ENCODE measurements around the gene ARL4C. TPM values are rescaled to one million over a fixed set of nuclear protein-coding genes. Genes with fewer than 3 reads are reported as not detected.

Gene ARL4C
- total RNA-seq, 2 experiments from 2014 or later = 44.4 to 44.7 TPM

DNA sequence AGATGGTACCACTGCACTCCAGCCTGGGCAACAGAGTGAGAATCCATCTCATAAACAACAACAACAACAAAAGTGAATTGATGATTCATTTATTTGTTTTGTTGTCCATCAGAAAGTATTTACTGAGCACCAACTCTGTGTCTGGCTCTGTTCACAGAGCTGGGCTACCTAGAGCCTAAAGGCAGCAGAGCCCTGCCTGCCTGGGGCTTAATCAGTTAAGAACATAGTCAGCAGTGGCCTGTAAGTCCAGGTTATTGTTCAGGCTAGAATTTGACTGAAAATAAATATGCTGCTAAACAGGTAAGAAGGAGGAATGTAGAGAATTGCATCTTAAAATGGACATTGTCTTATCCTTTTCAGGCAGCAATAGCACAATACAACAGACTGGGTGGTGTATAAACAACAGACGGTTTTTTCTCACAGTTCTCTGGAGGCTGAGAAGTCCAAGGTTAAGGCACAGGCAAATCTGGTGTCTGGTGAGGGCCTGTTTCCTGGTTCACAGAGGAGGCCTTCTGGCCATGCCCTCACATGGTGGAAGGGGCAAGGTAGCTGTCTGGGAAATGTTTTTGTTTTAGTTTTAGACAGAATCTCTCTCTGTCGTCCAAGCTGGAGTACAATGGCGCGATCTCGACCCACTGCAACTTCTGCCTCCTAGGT is 22.2 kb upstream of the ARL4C start:
- intact Hi-C loops (cut with micrococcal nuclease) = no loop called here
- ChIA-PET POLR2A (no interaction called here), CTCF (interaction anchor here (1.2 kb wide), 1 partner anchor 26 kb away, joined by 3 read pairs; no protein-coding TSS in a partner anchor)
- H3K36me3 Mint-ChIP-seq = no peaks in the 10 kb centered on the region
- no peak overlapping the region for H3K27ac Mint-ChIP-seq
- no peaks in the 10 kb centered on the region for H3K4me1 Mint-ChIP-seq (ENCODE audit: low read depth)
- H3K4me3 Mint-ChIP-seq = no peak overlapping the region
- H3K27me3 Mint-ChIP-seq = no peaks in the 10 kb centered on the region
- DNase-seq = no peak
- peaks cover 2% of the 10 kb centered on the region for H3K9me3 Mint-ChIP-seq

DNA sequence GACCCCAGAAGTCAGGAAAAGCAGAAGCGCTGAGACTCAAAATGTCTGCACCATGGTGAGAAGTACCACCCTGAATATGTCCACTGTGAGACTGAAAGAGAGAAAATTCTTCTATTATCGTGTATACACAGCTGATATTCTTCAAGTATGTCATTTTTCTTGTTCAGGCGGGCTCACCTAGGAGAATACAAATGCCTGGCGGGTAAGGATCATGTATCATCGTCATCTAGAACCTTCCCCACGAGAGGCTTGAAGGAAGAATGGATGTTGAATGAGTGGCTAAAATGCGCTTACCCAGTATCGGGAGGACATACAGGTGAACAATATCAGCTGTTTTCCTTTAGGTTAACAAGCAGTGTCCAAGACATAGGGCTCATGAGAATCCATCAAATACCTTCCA is 21.1 kb upstream of the ARL4C start:
- Mint-ChIP-seq H3K36me3 (no peaks in the 10 kb centered on the region), H3K4me3 (no peak overlapping the region), H3K4me1 (ENCODE audit: low read depth) (no peaks in the 10 kb centered on the region), H3K27me3 (no peaks in the 10 kb centered on the region), H3K27ac (no peak overlapping the region), H3K9me3 (no peaks in the 10 kb centered on the region)
- ChIA-PET POLR2A (interaction anchor here (0.6 kb wide), 1 partner anchor 781 kb away, joined by 3 read pairs; no protein-coding TSS in a partner anchor), CTCF (interaction anchor here (1.2 kb wide), 1 partner anchor 27 kb away, joined by 3 read pairs; no protein-coding TSS in a partner anchor)
- no peak for DNase-seq
- intact Hi-C loops (cut with micrococcal nuclease) = no loop called here

DNA sequence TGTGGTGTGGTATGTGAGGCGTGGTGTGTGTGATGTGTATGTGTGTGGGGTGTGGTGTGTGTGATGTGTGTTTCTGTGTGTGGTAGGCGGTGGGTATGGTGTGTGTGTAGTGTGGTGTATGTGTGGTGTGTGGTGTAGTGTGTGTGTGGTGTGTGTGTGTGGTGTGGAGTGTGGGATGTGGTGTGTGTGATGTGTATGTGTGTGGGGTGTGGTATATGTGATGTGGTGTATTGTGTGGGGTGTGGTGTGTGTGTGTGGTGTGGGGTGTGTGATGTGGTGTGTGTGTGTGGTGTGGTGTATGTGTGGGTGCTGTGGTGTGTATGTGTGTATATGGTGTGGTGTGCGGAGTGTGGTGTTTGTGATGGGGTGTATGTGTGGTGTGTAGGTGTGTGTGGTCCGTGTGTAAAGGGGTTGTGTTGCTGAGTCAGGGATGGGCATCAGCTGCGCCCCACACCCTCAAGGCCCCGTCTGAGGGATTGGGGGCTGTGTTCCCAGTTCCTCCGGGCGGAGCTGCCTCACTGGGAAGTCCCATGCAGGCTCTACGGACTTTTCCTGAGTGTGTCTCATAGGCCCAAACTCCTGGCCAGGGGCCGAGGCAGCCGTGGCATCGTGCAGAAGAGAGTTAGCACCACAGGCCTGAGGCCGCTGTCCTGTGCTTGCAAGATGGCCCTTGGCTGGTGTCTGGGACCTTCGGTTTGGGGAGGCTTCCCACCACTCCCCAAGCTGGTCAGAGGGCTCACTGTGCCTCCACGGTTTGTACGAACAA is 18.2 kb upstream of the ARL4C start:
- intact Hi-C loops (cut with micrococcal nuclease) = no loop called here
- ChIA-PET POLR2A (no interaction called here), CTCF (no interaction called here)
- Mint-ChIP-seq H3K27me3 (no peaks in the 10 kb centered on the region), H3K4me1 (ENCODE audit: low read depth) (peaks cover 3% of the 10 kb centered on the region), H3K36me3 (no peaks in the 10 kb centered on the region), H3K9me3 (no peaks in the 10 kb centered on the region), H3K27ac (no peak overlapping the region), H3K4me3 (no peak overlapping the region)
- DNase-seq = no peak

DNA sequence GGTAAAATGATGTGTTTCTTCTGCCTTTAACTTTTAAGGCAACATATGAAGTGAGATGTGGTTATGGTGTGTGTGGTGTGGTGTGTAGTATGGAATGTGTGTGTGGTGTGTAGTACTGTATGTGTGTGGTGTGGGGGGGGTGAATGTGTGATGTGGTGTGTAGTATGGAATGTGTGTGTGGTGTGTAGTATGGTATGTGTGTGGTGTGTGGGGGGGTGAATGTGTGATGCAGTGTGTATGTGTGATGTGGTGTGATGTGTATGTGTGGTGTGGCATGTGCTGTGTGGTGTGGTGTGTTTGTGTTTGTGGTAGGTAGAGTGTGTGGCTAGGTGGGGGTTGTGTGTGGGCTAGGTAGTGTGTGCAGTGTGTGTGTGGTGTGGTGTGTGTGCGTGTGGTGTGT is 17.2 kb upstream of the ARL4C start:
- peaks cover 3% of the 10 kb centered on the region for H3K4me1 Mint-ChIP-seq (ENCODE audit: low read depth)
- no peaks in the 10 kb centered on the region for H3K36me3 Mint-ChIP-seq
- no peak for DNase-seq
- H3K27ac Mint-ChIP-seq = no peak overlapping the region
- H3K4me3 Mint-ChIP-seq = no peak overlapping the region
- intact Hi-C loops (cut with micrococcal nuclease) = no loop called here
- ChIA-PET CTCF (no interaction called here), POLR2A (no interaction called here)
- H3K9me3 Mint-ChIP-seq = no peaks in the 10 kb centered on the region
- no peaks in the 10 kb centered on the region for H3K27me3 Mint-ChIP-seq

DNA sequence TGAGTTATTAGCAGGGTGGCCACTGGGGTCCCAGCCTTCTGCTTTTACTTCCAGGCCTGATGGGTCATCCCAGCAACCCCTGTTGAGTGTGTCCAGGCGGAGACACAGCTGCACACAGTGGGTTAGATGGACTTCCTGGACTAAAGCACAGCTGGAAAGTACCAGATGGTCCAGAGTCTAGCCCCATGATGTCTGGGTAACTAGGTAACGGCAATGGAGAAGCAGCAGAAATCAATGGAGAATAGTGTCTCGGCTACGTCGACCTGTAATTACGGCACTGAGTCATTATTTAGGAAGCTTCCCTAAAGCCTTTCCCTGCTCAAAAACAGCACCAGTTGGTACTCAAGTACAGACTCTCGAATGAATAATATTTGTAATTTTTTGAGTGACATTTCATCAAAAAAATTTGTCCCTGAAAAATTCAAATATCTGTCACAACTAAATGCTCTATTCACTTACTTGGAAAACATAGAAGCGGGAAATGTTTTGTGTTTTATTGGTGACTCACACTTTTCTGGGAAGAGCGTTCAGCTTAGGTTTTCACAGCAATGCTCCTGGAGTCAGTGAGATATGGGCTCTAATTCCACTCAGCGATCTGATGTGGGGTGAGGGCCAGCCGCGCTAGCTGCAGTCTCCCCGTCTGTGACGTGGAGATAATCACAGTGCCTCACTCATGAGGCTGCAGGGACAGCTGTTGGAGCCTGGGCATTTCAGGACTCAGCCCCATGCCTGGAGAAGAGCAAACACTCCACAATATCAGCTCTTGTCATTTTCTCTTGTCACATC is 16.2 kb upstream of the ARL4C start:
- Mint-ChIP-seq H3K4me1 (ENCODE audit: low read depth) (peaks cover 3% of the 10 kb centered on the region), H3K27ac (no peak overlapping the region), H3K36me3 (no peaks in the 10 kb centered on the region), H3K27me3 (no peaks in the 10 kb centered on the region), H3K9me3 (no peaks in the 10 kb centered on the region), H3K4me3 (no peak overlapping the region)
- DNase-seq = no peak
- ChIA-PET POLR2A (no interaction called here), CTCF (interaction anchor here (1.0 kb wide), 1 partner anchor 377 kb away, joined by 4 read pairs; no protein-coding TSS in a partner anchor)
- intact Hi-C loops (cut with micrococcal nuclease) = no loop called here

DNA sequence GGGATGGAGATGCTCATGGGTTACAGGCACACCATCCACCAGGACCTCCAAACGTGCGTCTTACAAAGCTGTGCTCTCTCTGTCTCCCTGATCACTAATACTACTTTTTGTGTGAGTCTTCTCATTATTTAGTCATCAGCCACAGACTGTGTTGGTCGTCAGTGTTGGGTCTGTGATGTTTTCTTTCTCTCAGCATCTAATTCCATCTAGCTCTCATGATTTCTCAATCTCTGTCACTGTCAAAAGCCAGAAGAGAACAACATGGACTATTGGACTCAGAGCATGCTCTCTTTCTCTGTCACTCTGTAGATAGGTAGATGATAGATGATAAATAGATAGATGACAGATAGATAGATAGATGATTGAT is 6.0 kb upstream of the ARL4C start:
- DNase-seq = no peak
- no peak overlapping the region for H3K4me3 Mint-ChIP-seq
- no peak overlapping the region for H3K27ac Mint-ChIP-seq
- H3K4me1 Mint-ChIP-seq (ENCODE audit: low read depth) = peaks cover 23% of the 10 kb centered on the region
- POLR2A ChIA-PET = no interaction called here
- no peaks in the 10 kb centered on the region for H3K27me3 Mint-ChIP-seq
- CTCF ChIA-PET = interaction anchor here (0.9 to 4.2 kb wide), 6 partner anchors 42 to 513 kb away, joined by 3 to 89 read pairs (median 13); no protein-coding TSS in a partner anchor
- H3K9me3 Mint-ChIP-seq = no peaks in the 10 kb centered on the region
- intact Hi-C loops (cut with micrococcal nuclease) = no loop called here
- no peaks in the 10 kb centered on the region for H3K36me3 Mint-ChIP-seq

DNA sequence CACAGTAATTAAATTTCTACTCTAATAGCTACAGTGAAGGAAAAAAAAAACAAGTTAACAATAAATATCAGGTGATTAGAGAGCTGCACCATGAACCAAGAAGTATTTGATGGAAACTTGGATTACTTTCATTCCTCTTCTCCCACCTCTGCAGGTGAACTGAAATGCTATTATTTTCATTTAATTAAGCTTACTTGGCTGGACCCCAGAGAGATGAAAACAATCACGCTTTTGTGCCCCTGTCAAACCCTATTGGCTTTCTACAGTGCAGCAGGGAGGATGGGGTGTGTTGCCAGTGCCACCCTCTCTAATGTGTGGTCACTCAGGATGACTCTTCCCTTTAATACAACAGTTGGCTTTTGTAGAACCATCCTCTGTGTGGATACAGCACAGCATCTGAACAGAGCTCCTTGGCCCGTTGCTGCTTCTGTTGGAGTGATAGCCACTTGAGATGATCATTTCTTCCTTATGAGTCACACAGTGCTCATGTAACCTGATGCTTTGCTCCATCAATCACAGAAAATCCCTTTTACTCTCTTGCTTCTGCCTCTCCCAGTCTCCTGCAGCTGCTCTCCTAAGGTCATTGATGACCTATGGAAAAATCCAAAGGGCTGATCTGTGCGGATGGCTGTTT is 5.5 kb upstream of the ARL4C start:
- DNase-seq = no peak
- ChIA-PET POLR2A (no interaction called here), CTCF (interaction anchor here (0.9 to 4.2 kb wide), 8 partner anchors 43 to 527 kb away, joined by 3 to 89 read pairs (median 8); no protein-coding TSS in a partner anchor)
- Mint-ChIP-seq H3K4me3 (no peak overlapping the region), H3K4me1 (ENCODE audit: low read depth) (peaks cover 26% of the 10 kb centered on the region), H3K27ac (no peak overlapping the region), H3K36me3 (no peaks in the 10 kb centered on the region), H3K27me3 (no peaks in the 10 kb centered on the region), H3K9me3 (no peaks in the 10 kb centered on the region)
- intact Hi-C loops (cut with micrococcal nuclease) = no loop called here

DNA sequence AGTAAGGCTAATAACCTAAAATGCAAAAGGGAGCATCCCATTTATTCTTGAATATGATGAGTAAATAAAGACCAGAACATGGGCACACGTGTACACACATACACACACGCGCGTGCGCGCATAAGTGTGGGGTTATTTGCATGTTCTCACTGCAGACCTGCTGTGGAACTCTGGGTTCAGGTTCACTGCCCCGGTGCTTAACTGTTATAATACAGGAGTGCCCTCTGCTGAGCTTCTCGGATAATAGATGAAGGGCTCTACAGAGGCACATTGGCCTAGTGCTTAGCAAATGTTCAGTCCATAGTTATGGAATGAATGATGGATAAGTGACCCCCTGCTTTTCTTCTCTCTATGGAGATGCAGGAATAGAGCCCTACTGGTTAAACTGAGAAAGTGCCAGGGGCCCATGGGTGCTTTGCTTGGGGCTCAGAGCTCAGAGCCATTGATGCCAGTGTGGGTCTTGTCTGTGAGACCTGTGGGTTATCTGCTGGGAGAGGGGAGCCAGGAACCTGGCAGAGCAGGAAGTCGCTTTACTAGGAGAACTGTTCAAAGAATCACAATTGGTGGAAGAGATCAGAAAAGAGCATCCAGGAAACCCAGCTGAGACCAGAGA is 3.6 kb upstream of the ARL4C start:
- H3K27me3 Mint-ChIP-seq = no peaks in the 10 kb centered on the region
- no peaks in the 10 kb centered on the region for H3K9me3 Mint-ChIP-seq
- intact Hi-C loops (cut with micrococcal nuclease) = loop anchor here (1.0 to 2.0 kb wide), 4 partner anchors 44 to 524 kb away; no protein-coding TSS in a partner anchor
- POLR2A ChIA-PET = interaction anchor here (0.9 kb wide), 1 partner anchor 211 kb away, joined by 3 read pairs; no protein-coding TSS in a partner anchor
- H3K4me3 Mint-ChIP-seq = no peak overlapping the region
- H3K4me1 Mint-ChIP-seq (ENCODE audit: low read depth) = peaks cover 26% of the 10 kb centered on the region
- peak; percentile 84 for DNase-seq
- CTCF ChIA-PET = interaction anchor here (0.6 to 4.2 kb wide), 30 partner anchors 9 to 592 kb away, joined by 3 to 89 read pairs (median 4); no protein-coding TSS in a partner anchor
- peak overlapping the region; percentile 15 for H3K27ac Mint-ChIP-seq
- H3K36me3 Mint-ChIP-seq = peaks cover 9% of the 10 kb centered on the region

DNA sequence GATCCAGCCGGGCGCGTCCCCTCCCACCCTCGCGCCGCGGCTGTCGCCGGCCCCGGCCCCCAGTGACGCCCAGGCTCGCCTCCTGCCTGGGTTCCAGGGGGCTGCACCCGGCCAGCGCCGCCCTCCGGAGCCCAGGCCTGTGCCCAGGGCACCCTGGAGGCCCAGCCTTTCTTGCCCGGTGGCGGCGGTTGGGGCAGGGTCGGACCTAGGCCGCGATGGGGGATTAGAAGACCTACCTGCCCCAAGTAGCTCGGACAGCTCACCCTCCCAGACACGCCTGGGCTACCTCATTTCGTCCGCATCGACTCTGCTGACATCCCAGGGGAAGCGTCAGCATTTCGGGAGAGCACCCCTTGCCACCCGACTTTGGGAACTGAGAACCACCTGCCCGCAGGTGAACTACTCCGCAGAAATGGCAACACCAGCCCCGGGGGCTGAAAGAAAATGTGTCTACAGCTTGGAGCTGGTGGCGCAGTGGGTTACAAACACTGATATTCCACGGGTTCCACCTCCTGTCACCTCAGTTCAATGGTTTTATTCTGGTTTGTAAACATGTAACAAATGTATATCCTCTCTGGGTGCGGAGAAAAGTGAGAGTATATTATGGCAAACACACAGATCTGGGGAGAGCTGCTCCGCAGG is 834 bp upstream of the ARL4C start:
- DNase-seq = no peak
- ChIA-PET CTCF (interaction anchor here (0.7 to 4.4 kb wide), 11 partner anchors 8 to 507 kb away, joined by 3 to 90 read pairs (median 5); no protein-coding TSS in a partner anchor), POLR2A (interaction anchor here (0.6 to 6.5 kb wide), 10 partner anchors 14 to 362 kb away, joined by 3 to 93 read pairs (median 8); no protein-coding TSS in a partner anchor)
- H3K4me1 Mint-ChIP-seq (ENCODE audit: low read depth) = peaks cover 31% of the 10 kb centered on the region
- intact Hi-C loops (cut with micrococcal nuclease) = no loop called here
- H3K27me3 Mint-ChIP-seq = no peaks in the 10 kb centered on the region
- H3K4me3 Mint-ChIP-seq = peak overlapping the region; percentile 28
- H3K27ac Mint-ChIP-seq = peak overlapping the region; percentile 53
- no peaks in the 10 kb centered on the region for H3K9me3 Mint-ChIP-seq
- H3K36me3 Mint-ChIP-seq = peaks cover 29% of the 10 kb centered on the region

DNA sequence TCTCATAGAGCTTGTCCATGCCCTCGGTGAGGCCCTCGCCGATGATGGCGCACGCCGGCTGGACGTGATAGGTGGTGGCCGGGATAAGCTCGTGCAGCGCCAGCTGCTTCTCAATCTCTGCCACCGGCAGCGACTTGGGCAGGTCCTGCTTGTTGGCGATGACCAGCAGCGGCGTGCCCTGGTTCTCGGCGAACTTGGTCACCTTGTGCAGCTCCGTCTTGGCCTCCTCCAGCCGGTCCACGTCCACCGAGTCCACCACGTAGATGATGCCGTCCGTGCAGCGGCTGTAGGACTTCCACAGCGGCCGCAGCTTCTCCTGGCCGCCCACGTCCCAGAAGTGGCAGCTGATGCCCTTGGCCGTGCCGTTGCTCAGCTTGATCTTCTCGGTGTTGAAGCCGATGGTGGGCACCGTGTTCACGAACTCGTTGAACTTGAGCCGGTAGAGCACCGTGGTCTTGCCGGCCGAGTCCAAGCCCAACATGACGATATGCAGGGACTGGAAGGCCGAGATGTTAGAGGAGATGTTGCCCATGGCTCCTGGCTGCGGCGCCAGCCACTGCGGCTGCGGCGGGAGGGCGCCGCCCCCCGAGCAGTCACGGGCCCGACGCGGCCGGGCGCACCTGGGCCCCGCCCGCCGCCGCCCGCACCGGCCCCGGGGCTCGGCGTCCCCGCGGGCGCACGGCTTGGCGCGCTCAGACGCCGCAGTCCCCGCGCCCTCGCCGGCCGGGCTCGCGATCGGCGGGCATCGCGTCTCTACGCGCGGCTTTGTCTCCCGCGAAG is 636 bp downstream of the ARL4C start:
- H3K9me3 Mint-ChIP-seq = no peaks in the 10 kb centered on the region
- peak overlapping the region; percentile 97 for H3K27ac Mint-ChIP-seq
- peak; percentile 61 for DNase-seq
- ChIA-PET POLR2A (interaction anchor here (0.6 to 6.5 kb wide), 16 partner anchors 13 to 225 kb away, joined by 3 to 93 read pairs (median 6); no protein-coding TSS in a partner anchor), CTCF (interaction anchor here (0.6 to 4.4 kb wide), 12 partner anchors 17 to 365 kb away, joined by 3 to 90 read pairs (median 5); no protein-coding TSS in a partner anchor)
- H3K4me3 Mint-ChIP-seq = peak overlapping the region; percentile 96
- peaks cover 44% of the 10 kb centered on the region for H3K4me1 Mint-ChIP-seq (ENCODE audit: low read depth)
- H3K27me3 Mint-ChIP-seq = no peaks in the 10 kb centered on the region
- H3K36me3 Mint-ChIP-seq = peaks cover 31% of the 10 kb centered on the region
- intact Hi-C loops (cut with micrococcal nuclease) = no loop called here
